ENCODE data around the gene IL6. TPM values are rescaled to one million over a fixed set of nuclear protein-coding genes. Genes with fewer than 3 reads are reported as not detected.

Gene IL6
- total RNA-seq, 1 experiment from 2014 or later = 113 TPM

GRCh38 chr7:22724861-22725260, 2.1 kb upstream of the IL6 start:
- H3K4me2 ChIP-seq (ENCODE audit: low read length) = no peak overlapping the region
- ATAC-seq = no peak
- H3K9me3 ChIP-seq (ENCODE audit: low read length) = no peaks in the 10 kb centered on the region
- H3K27me3 ChIP-seq (ENCODE audit: low read length) = no peaks in the 10 kb centered on the region
- no TSS peak for BruUV-seq (replicated peaks)
- no peak overlapping the region for H3K4me3 ChIP-seq (ENCODE audit: low read length)
- H2AFZ ChIP-seq (ENCODE audit: low read length) = no peak overlapping the region
- H3K4me1 ChIP-seq (ENCODE audit: insufficient read depth, low read length) = peaks cover 51% of the 10 kb centered on the region
- peaks cover 7% of the 10 kb centered on the region; the same call in 1 of the 2 replicates for H3K79me2 ChIP-seq (ENCODE audit: low read length)
- H3K36me3 ChIP-seq (ENCODE audit: low read depth, low read length) = no peaks in the 10 kb centered on the region
- no peaks in the 10 kb centered on the region for H3K9me2 ChIP-seq (replicated peaks; ENCODE audit: low read length)
- H3F3A ChIP-seq (ENCODE audit: low read length, unreplicated experiment) = no peaks in the 10 kb centered on the region
- intact Hi-C loops (cut with micrococcal nuclease) = loop anchor here (5.0 kb wide), 1 partner anchor 347 kb away; no protein-coding TSS in a partner anchor
- H3K9ac ChIP-seq (ENCODE audit: low read length) = no peak overlapping the region
- no peaks in the 10 kb centered on the region for H4K20me1 ChIP-seq (ENCODE audit: low read length)
- no peak for DNase-seq
- ChIA-PET POLR2A (ENCODE audit: unreplicated experiment) (no interaction called here), CTCF (interaction anchor here (1.1 to 1.3 kb wide), 2 partner anchors 147 to 164 kb away, joined by 4 to 5 read pairs; no protein-coding TSS in a partner anchor)
- 0 out of 2 replicates have a peak overlapping the region, but pooled peaks have one; percentile 12 for H3K27ac ChIP-seq (ENCODE audit: low read length)
- TF ChIP-seq, protein P1, sequence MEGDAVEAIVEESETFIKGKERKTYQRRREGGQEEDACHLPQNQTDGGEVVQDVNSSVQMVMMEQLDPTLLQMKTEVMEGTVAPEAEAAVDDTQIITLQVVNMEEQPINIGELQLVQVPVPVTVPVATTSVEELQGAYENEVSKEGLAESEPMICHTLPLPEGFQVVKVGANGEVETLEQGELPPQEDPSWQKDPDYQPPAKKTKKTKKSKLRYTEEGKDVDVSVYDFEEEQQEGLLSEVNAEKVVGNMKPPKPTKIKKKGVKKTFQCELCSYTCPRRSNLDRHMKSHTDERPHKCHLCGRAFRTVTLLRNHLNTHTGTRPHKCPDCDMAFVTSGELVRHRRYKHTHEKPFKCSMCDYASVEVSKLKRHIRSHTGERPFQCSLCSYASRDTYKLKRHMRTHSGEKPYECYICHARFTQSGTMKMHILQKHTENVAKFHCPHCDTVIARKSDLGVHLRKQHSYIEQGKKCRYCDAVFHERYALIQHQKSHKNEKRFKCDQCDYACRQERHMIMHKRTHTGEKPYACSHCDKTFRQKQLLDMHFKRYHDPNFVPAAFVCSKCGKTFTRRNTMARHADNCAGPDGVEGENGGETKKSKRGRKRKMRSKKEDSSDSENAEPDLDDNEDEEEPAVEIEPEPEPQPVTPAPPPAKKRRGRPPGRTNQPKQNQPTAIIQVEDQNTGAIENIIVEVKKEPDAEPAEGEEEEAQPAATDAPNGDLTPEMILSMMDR (conservative IDR thresholded peaks at IDR 0.05; ENCODE audit: low read depth, low read length) = no peak
- TF ChIP-seq EZH2 (IDR thresholded peaks at IDR 0.05; ENCODE audit: low read length, unreplicated experiment) (no peak), EZH2phosphoT487 (IDR thresholded peaks at IDR 0.05; ENCODE audit: borderline replicate concordance, low read length) (no peak)

- ChIA-PET POLR2A (ENCODE audit: unreplicated experiment) (no interaction called here), CTCF (interaction anchor here (0.6 to 1.3 kb wide), 5 partner anchors 69 to 616 kb away, joined by 3 to 5 read pairs (median 3); no protein-coding TSS in a partner anchor)
- Histone ChIP-seq H2AFZ (ENCODE audit: low read length) (no peak overlapping the region), H3K36me3 (ENCODE audit: low read depth, low read length) (no peaks in the 10 kb centered on the region), H3K9me3 (ENCODE audit: low read length) (no peaks in the 10 kb centered on the region), H3K79me2 (ENCODE audit: low read length) (peaks cover 7% of the 10 kb centered on the region; the same call in 1 of the 2 replicates), H3K4me3 (ENCODE audit: low read length) (no peak overlapping the region), H3K27ac (ENCODE audit: low read length) (peak overlapping the region; percentile 97), H3K9ac (ENCODE audit: low read length) (peak overlapping the region; percentile 97), H3K9me2 (replicated peaks; ENCODE audit: low read length) (no peaks in the 10 kb centered on the region), H3K27me3 (ENCODE audit: low read length) (no peaks in the 10 kb centered on the region), H3F3A (ENCODE audit: low read length, unreplicated experiment) (no peaks in the 10 kb centered on the region), H4K20me1 (ENCODE audit: low read length) (no peaks in the 10 kb centered on the region), H3K4me1 (ENCODE audit: insufficient read depth, low read length) (peaks cover 58% of the 10 kb centered on the region), H3K4me2 (ENCODE audit: low read length) (peak overlapping the region; percentile 95)
- DNase-seq (peak; percentile 48), ATAC-seq (no peak)
- TF ChIP-seq, protein P1 (conservative IDR thresholded peaks at IDR 0.05; ENCODE audit: low read depth, low read length) = peak; percentile 42
- TF ChIP-seq EZH2 (IDR thresholded peaks at IDR 0.05; ENCODE audit: low read length, unreplicated experiment) = no peak
- intact Hi-C loops (cut with micrococcal nuclease) = loop anchor here (5.0 kb wide), 1 partner anchor 347 kb away; no protein-coding TSS in a partner anchor
- no TSS peak for BruUV-seq (replicated peaks)
Measured at GRCh38 chr7:22725585-22725984, 1.4 kb upstream of the IL6 start.

DNA sequence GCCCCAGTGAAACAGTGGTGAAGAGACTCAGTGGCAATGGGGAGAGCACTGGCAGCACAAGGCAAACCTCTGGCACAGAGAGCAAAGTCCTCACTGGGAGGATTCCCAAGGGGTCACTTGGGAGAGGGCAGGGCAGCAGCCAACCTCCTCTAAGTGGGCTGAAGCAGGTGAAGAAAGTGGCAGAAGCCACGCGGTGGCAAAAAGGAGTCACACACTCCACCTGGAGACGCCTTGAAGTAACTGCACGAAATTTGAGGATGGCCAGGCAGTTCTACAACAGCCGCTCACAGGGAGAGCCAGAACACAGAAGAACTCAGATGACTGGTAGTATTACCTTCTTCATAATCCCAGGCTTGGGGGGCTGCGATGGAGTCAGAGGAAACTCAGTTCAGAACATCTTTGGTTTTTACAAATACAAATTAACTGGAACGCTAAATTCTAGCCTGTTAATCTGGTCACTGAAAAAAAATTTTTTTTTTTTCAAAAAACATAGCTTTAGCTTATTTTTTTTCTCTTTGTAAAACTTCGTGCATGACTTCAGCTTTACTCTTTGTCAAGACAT, 574 bp upstream of the IL6 start:
- ATAC-seq = peak; percentile 69
- no peaks in the 10 kb centered on the region for H3K27me3 ChIP-seq (ENCODE audit: low read length)
- peaks cover 66% of the 10 kb centered on the region for H3K4me1 ChIP-seq (ENCODE audit: insufficient read depth, low read length)
- peak overlapping the region; percentile 95 for H3K4me2 ChIP-seq (ENCODE audit: low read length)
- H3K9me2 ChIP-seq (replicated peaks; ENCODE audit: low read length) = no peaks in the 10 kb centered on the region
- H2AFZ ChIP-seq (ENCODE audit: low read length) = no peak overlapping the region
- peak overlapping the region; percentile 97 for H3K9ac ChIP-seq (ENCODE audit: low read length)
- no peaks in the 10 kb centered on the region for H4K20me1 ChIP-seq (ENCODE audit: low read length)
- DNase-seq = peak; percentile 84
- ChIA-PET POLR2A (ENCODE audit: unreplicated experiment) (interaction anchor here (0.6 to 1.4 kb wide), 9 partner anchors 8 to 161 kb away, joined by 3 to 15 read pairs (median 11); no protein-coding TSS in a partner anchor), CTCF (interaction anchor here (0.6 to 2.7 kb wide), 21 partner anchors 9 to 539 kb away, joined by 3 to 88 read pairs (median 5); no protein-coding TSS in a partner anchor)
- H3K9me3 ChIP-seq (ENCODE audit: low read length) = no peaks in the 10 kb centered on the region
- TSS peak; percentile 78 for BruUV-seq (replicated peaks)
- peak overlapping the region; percentile 74; the same call in 1 of the 2 replicates for H3K4me3 ChIP-seq (ENCODE audit: low read length)
- intact Hi-C loops (cut with micrococcal nuclease) = loop anchor here (1.0 to 5.0 kb wide), 7 partner anchors 53 to 346 kb away; no protein-coding TSS in a partner anchor
- H3K27ac ChIP-seq (ENCODE audit: low read length) = peak overlapping the region; percentile 97
- peaks cover 7% of the 10 kb centered on the region; the same call in 1 of the 2 replicates for H3K79me2 ChIP-seq (ENCODE audit: low read length)
- H3F3A ChIP-seq (ENCODE audit: low read length, unreplicated experiment) = no peaks in the 10 kb centered on the region
- no peak for TF ChIP-seq EZH2 (IDR thresholded peaks at IDR 0.05; ENCODE audit: low read length, unreplicated experiment)
- TF ChIP-seq, protein P1 (conservative IDR thresholded peaks at IDR 0.05; ENCODE audit: low read depth, low read length) = peak; percentile 76
- no peaks in the 10 kb centered on the region for H3K36me3 ChIP-seq (ENCODE audit: low read depth, low read length)

Measured in PC-3 (cell line).